ENCODE results near the gene PRR35. TPM values are rescaled to one million over a fixed set of nuclear protein-coding genes. Genes with fewer than 3 reads are reported as not detected.

Gene PRR35
- total and polyA plus RNA-seq, 2 experiments from 2014 or later = 0.66 TPM; not detected in 1

GRCh38 chr16:529012-529575 is 31.1 kb upstream of the PRR35 start:
- peaks cover 26% of the 10 kb centered on the region for H3K4me1 ChIP-seq (ENCODE audit: low read depth)
- DNase-seq (ENCODE audit: low read depth in 1 of 2, low spot score in 1 of 2) = no peak
- TF ChIP-seq CTCF (IDR thresholded peaks at IDR 0.05; ENCODE audit: low read depth, low read length) = no peak
- H3K4me3 ChIP-seq = peak overlapping the region; percentile 50
- H3K27me3 ChIP-seq = no peaks in the 10 kb centered on the region
- H3K27ac ChIP-seq = no peak overlapping the region
- H3K36me3 ChIP-seq = no peaks in the 10 kb centered on the region
- no peaks in the 10 kb centered on the region for H3K9me3 ChIP-seq (ENCODE audit: low read depth)

GRCh38 chr16:530111-530817 is 29.9 kb upstream of the PRR35 start:
- TF ChIP-seq CTCF (IDR thresholded peaks at IDR 0.05; ENCODE audit: low read depth, low read length) = no peak
- Histone ChIP-seq H3K4me3 (no peak overlapping the region), H3K36me3 (no peaks in the 10 kb centered on the region), H3K27me3 (no peaks in the 10 kb centered on the region), H3K27ac (no peak overlapping the region), H3K4me1 (ENCODE audit: low read depth) (peaks cover 26% of the 10 kb centered on the region), H3K9me3 (ENCODE audit: low read depth) (no peaks in the 10 kb centered on the region)
- DNase-seq (ENCODE audit: low read depth in 1 of 2, low spot score in 1 of 2) = no peak

- no peak for DNase-seq (ENCODE audit: low read depth in 1 of 2, low spot score in 1 of 2)
- no peak overlapping the region for H3K27ac ChIP-seq
- no peak overlapping the region for H3K4me3 ChIP-seq
- peaks cover 13% of the 10 kb centered on the region for H3K4me1 ChIP-seq (ENCODE audit: low read depth)
- no peaks in the 10 kb centered on the region for H3K36me3 ChIP-seq
- TF ChIP-seq CTCF (IDR thresholded peaks at IDR 0.05; ENCODE audit: low read depth, low read length) = no peak
- H3K9me3 ChIP-seq (ENCODE audit: low read depth) = no peaks in the 10 kb centered on the region
- no peaks in the 10 kb centered on the region for H3K27me3 ChIP-seq
Measured at GRCh38 chr16:531494-532125, 28.6 kb upstream of the PRR35 start.

GRCh38 chr16:533391-534123 is 26.6 kb upstream of the PRR35 start:
- H3K4me1 ChIP-seq (ENCODE audit: low read depth) = peaks cover 11% of the 10 kb centered on the region
- no peak overlapping the region for H3K4me3 ChIP-seq
- no peaks in the 10 kb centered on the region for H3K27me3 ChIP-seq
- H3K27ac ChIP-seq = peak overlapping the region; percentile 41
- no peaks in the 10 kb centered on the region for H3K36me3 ChIP-seq
- no peak for TF ChIP-seq CTCF (IDR thresholded peaks at IDR 0.05; ENCODE audit: low read depth, low read length)
- H3K9me3 ChIP-seq (ENCODE audit: low read depth) = no peaks in the 10 kb centered on the region
- DNase-seq (ENCODE audit: low read depth in 1 of 2, low spot score in 1 of 2) = peak in 1 of 2 donors; percentile 51

GRCh38 chr16:534135-534534 is 26.1 kb upstream of the PRR35 start:
- H3K27me3 ChIP-seq = no peaks in the 10 kb centered on the region
- H3K27ac ChIP-seq = peak overlapping the region; percentile 41
- H3K9me3 ChIP-seq (ENCODE audit: low read depth) = no peaks in the 10 kb centered on the region
- H3K36me3 ChIP-seq = no peaks in the 10 kb centered on the region
- peaks cover 6% of the 10 kb centered on the region for H3K4me1 ChIP-seq (ENCODE audit: low read depth)
- no peak for TF ChIP-seq CTCF (IDR thresholded peaks at IDR 0.05; ENCODE audit: low read depth, low read length)
- DNase-seq (ENCODE audit: low read depth in 1 of 2, low spot score in 1 of 2) = no peak
- H3K4me3 ChIP-seq = no peak overlapping the region

Data from cardiac muscle cell (in vitro differentiated cells and primary cell).